ENCODE data around the gene NFASC. TPM values are rescaled to one million over a fixed set of nuclear protein-coding genes. Genes with fewer than 3 reads are reported as not detected.

The NFASC gene
- total RNA-seq, 1 experiment from 2014 or later, result 1.6 TPM

DNA sequence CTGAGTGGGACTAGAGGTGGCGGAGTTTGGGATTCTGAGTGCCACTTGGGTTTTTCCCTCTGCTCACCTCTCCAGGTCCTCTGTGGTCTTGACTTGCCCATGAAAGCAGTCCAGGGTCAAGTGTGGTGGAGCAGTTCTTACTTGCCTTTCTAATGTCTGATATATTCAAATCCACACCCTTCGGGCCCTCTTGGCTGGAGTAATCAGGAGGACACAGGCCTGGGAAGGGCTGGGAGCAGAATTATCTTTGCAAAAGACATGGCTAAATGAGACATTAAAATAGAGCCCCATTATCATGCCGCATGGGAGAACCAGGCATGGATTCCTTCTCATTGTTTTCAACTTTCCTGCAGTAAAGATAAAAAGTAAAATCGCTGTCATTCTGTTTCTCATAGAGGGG, 74.0 kb downstream of the NFASC start:
- BruUV-seq (replicated peaks), result no TSS peak
- Histone ChIP-seq H3F3A (ENCODE audit: low read length, unreplicated experiment) (no peaks in the 10 kb centered on the region), H3K4me1 (ENCODE audit: insufficient read depth, low read length) (no peaks in the 10 kb centered on the region), H3K9ac (ENCODE audit: low read length) (no peak overlapping the region), H3K36me3 (ENCODE audit: low read depth, low read length) (no peaks in the 10 kb centered on the region), H3K27me3 (ENCODE audit: low read length) (peaks cover 67% of the 10 kb centered on the region), H4K20me1 (ENCODE audit: low read length) (no peaks in the 10 kb centered on the region), H3K9me2 (replicated peaks; ENCODE audit: low read length) (no peaks in the 10 kb centered on the region), H3K9me3 (ENCODE audit: low read length) (no peaks in the 10 kb centered on the region), H3K4me2 (ENCODE audit: low read length) (no peak overlapping the region), H3K79me2 (ENCODE audit: low read length) (no peaks in the 10 kb centered on the region), H2AFZ (ENCODE audit: low read length) (no peak overlapping the region), H3K4me3 (ENCODE audit: low read length) (no peak overlapping the region), H3K27ac (ENCODE audit: low read length) (no peak overlapping the region)
- TF ChIP-seq, protein P1, sequence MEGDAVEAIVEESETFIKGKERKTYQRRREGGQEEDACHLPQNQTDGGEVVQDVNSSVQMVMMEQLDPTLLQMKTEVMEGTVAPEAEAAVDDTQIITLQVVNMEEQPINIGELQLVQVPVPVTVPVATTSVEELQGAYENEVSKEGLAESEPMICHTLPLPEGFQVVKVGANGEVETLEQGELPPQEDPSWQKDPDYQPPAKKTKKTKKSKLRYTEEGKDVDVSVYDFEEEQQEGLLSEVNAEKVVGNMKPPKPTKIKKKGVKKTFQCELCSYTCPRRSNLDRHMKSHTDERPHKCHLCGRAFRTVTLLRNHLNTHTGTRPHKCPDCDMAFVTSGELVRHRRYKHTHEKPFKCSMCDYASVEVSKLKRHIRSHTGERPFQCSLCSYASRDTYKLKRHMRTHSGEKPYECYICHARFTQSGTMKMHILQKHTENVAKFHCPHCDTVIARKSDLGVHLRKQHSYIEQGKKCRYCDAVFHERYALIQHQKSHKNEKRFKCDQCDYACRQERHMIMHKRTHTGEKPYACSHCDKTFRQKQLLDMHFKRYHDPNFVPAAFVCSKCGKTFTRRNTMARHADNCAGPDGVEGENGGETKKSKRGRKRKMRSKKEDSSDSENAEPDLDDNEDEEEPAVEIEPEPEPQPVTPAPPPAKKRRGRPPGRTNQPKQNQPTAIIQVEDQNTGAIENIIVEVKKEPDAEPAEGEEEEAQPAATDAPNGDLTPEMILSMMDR (conservative IDR thresholded peaks at IDR 0.05; ENCODE audit: low read depth, low read length), result no peak
- TF ChIP-seq EZH2 (IDR thresholded peaks at IDR 0.05; ENCODE audit: low read length, unreplicated experiment), result no peak
- no peak for TF ChIP-seq EZH2phosphoT487 (IDR thresholded peaks at IDR 0.05; ENCODE audit: borderline replicate concordance, low read length)
- intact Hi-C loops (cut with micrococcal nuclease), result loop anchor here (5.0 kb wide), 1 partner anchor 117 kb away; no protein-coding TSS in a partner anchor
- no peak for ATAC-seq
- DNase-seq, result no peak
- POLR2A ChIA-PET (ENCODE audit: unreplicated experiment), result no interaction called here
- CTCF ChIA-PET, result no interaction called here

DNA sequence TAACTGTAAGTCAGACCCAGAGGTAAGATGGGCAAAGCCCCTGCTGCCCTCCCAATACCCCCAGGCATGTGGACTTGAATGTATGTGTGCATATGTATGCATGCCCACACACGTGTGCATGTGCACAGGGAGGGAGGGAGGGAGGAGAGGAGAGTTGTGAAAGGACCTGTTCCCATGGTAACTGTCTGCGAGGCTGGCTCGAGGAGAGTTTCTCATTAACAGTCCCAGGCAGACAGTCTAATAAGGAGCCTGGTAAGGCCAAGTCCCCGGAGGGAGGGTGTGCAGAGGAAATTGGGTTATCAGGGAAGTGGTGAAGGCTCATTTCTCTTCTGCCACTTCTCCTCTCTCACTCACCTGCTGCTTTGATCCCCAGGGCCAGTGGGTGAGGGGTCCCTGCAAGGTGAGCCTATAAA, 74.9 kb downstream of the NFASC start:
- H3K4me2 ChIP-seq (ENCODE audit: low read length), result no peak overlapping the region
- POLR2A ChIA-PET (ENCODE audit: unreplicated experiment), result no interaction called here
- no peaks in the 10 kb centered on the region for H3K79me2 ChIP-seq (ENCODE audit: low read length)
- CTCF ChIA-PET, result no interaction called here
- no peaks in the 10 kb centered on the region for H3K4me1 ChIP-seq (ENCODE audit: insufficient read depth, low read length)
- ATAC-seq (no peak), DNase-seq (no peak)
- H3K9me2 ChIP-seq (replicated peaks; ENCODE audit: low read length), result no peaks in the 10 kb centered on the region
- no peaks in the 10 kb centered on the region for H3K36me3 ChIP-seq (ENCODE audit: low read depth, low read length)
- H4K20me1 ChIP-seq (ENCODE audit: low read length), result no peaks in the 10 kb centered on the region
- H3K9me3 ChIP-seq (ENCODE audit: low read length), result no peaks in the 10 kb centered on the region
- BruUV-seq (replicated peaks), result no TSS peak
- no peaks in the 10 kb centered on the region for H3F3A ChIP-seq (ENCODE audit: low read length, unreplicated experiment)
- intact Hi-C loops (cut with micrococcal nuclease), result no loop called here
- TF ChIP-seq, protein P1 (conservative IDR thresholded peaks at IDR 0.05; ENCODE audit: low read depth, low read length), result no peak
- no peak for TF ChIP-seq EZH2 (IDR thresholded peaks at IDR 0.05; ENCODE audit: low read length, unreplicated experiment)
- no peak for TF ChIP-seq EZH2phosphoT487 (IDR thresholded peaks at IDR 0.05; ENCODE audit: borderline replicate concordance, low read length)
- H3K4me3 ChIP-seq (ENCODE audit: low read length), result no peak overlapping the region
- H3K9ac ChIP-seq (ENCODE audit: low read length), result no peak overlapping the region
- peaks cover 72% of the 10 kb centered on the region for H3K27me3 ChIP-seq (ENCODE audit: low read length)
- H3K27ac ChIP-seq (ENCODE audit: low read length), result no peak overlapping the region
- H2AFZ ChIP-seq (ENCODE audit: low read length), result no peak overlapping the region

DNA sequence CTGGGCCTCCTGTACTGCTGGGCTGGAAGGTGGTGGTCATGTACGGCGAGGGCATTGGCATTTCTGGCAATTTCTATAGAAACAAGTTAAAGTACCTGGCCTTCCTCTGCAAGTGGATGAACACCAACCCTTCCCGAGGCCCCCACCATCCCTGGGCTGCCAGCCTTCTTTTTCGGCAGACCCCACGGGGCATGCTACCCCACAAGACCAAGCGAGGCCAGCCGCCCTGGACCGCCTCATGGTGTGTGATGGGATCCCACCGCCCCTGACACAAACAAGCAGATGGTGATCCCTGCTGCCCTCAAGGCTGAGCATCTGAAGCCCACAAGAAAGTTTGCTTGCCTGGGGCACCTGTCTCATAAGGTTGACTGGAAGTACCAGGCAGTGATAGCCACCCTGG, 76.0 kb downstream of the NFASC start:
- no peaks in the 10 kb centered on the region for H4K20me1 ChIP-seq (ENCODE audit: low read length)
- no peak overlapping the region for H2AFZ ChIP-seq (ENCODE audit: low read length)
- BruUV-seq (replicated peaks), result no TSS peak
- peaks cover 70% of the 10 kb centered on the region for H3K27me3 ChIP-seq (ENCODE audit: low read length)
- H3K9me2 ChIP-seq (replicated peaks; ENCODE audit: low read length), result no peaks in the 10 kb centered on the region
- TF ChIP-seq EZH2phosphoT487 (IDR thresholded peaks at IDR 0.05; ENCODE audit: borderline replicate concordance, low read length) (no peak), EZH2 (IDR thresholded peaks at IDR 0.05; ENCODE audit: low read length, unreplicated experiment) (no peak)
- TF ChIP-seq, protein P1 (conservative IDR thresholded peaks at IDR 0.05; ENCODE audit: low read depth, low read length), result no peak
- H3K4me1 ChIP-seq (ENCODE audit: insufficient read depth, low read length), result no peaks in the 10 kb centered on the region
- H3K4me3 ChIP-seq (ENCODE audit: low read length), result no peak overlapping the region
- H3K27ac ChIP-seq (ENCODE audit: low read length), result no peak overlapping the region
- ChIA-PET POLR2A (ENCODE audit: unreplicated experiment) (no interaction called here), CTCF (no interaction called here)
- no peaks in the 10 kb centered on the region for H3K79me2 ChIP-seq (ENCODE audit: low read length)
- no peak overlapping the region for H3K9ac ChIP-seq (ENCODE audit: low read length)
- no peaks in the 10 kb centered on the region for H3K9me3 ChIP-seq (ENCODE audit: low read length)
- no peak for ATAC-seq
- H3F3A ChIP-seq (ENCODE audit: low read length, unreplicated experiment), result no peaks in the 10 kb centered on the region
- intact Hi-C loops (cut with micrococcal nuclease), result no loop called here
- H3K4me2 ChIP-seq (ENCODE audit: low read length), result no peak overlapping the region
- DNase-seq, result no peak
- H3K36me3 ChIP-seq (ENCODE audit: low read depth, low read length), result no peaks in the 10 kb centered on the region
